DMS153 treated with DMSO at 0.1 percent for 48 hours (cell line): ENCODE data around the gene ITPKB.
"Not testable (repeated sequence)": the region's sequence is repeated elsewhere in the genome, so short reads cannot be mapped to it uniquely, and the experiment has no call there.

Source experiments
- DNase-seq: peaks from one replicate; lab custom pipeline; 2025; ENCODE audit not compliant: unreplicated experiment; lab: John Stamatoyannopoulos, UW

ITPKB gene

GRCh38 chr1:226639631-226640061 lies 99.4 kb downstream of the ITPKB start:
- no peak for DNase-seq

DNA sequence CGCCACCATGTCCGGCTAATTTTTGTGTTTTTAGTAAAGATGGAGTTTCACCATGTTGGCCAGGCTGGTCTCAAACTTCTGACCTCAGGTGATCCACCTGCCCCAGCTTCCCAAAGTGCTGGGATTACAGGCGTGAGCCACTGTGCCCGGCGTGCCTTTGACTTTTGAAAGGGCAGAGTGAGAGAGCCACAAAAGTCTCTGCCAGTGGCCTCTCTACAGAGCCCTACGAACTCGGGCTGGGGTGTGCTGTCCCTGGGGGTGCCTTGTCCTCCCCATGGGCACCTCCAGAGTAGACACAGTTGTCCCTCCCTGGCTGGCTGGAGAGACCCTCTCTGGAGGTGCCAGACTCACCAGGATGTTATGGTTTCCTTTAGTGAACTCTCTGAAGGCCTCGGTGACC lies 99.9 kb downstream of the ITPKB start:
- not testable (repeated sequence) for DNase-seq

DNA sequence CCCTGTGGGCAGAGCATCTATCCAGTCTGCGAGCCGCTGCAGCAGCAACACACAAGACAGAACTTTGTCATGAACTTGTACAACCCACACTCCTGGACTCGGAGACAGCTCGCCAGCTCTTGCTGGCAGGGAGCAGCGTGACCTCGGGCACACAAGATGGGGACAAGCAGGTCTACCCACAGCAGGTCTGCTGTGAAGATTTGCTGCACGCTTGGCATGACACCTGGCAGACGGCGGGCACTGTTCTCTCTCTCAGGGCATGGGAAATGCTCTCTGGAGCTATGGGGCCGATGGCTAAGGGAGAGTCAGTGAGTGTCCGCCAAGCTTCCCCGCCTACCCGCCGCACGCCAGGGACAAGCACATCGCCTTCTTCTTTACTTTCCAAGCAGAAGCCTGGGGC lies 100.5 kb downstream of the ITPKB start:
- DNase-seq: no peak

GRCh38 chr1:226638001-226638601 lies 101.0 kb downstream of the ITPKB start:
- DNase-seq: no peak

DNA sequence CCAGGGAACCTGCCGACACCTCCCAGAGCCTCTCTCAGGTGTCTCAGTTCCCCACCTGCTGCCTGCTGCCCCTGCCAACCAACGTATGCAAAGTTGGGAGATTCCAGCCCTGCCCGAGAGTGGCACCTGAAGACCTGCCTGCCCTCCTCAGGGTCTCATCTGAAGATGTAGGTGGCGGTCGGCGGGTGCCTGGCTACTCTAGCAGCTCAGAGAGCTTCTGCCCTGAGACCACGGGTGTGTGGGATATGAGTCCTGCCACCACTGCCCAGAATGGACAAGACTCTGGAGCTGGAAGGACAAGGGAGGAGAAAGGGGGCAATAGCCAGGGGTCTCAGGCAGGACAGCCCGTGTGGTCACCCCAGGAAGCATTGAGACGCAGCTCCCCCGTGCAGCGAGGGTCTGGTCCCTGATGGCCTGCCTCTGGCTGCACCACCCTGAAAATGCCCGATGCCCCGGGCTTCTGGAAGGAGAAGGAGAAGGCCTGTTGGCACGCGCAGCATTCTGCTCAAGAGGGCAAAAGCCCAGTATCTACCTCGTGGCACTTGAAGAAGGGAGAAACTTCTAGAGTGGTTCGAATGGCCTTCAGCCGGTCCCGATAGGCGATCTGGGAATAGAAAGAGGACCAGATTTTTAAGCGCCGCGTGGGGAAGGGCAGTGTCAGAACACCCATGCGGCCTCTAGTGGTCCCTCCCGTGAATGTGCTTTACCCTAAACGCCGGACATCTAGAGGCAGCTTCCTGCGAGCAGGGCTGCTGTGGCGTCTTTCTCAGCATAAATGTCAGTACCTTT lies 101.7 kb downstream of the ITPKB start:
- no peak for DNase-seq

- DNase-seq: no peak
These were observed 102.3 kb downstream of the ITPKB start for GRCh38 chr1:226636847-226637096.

DNA sequence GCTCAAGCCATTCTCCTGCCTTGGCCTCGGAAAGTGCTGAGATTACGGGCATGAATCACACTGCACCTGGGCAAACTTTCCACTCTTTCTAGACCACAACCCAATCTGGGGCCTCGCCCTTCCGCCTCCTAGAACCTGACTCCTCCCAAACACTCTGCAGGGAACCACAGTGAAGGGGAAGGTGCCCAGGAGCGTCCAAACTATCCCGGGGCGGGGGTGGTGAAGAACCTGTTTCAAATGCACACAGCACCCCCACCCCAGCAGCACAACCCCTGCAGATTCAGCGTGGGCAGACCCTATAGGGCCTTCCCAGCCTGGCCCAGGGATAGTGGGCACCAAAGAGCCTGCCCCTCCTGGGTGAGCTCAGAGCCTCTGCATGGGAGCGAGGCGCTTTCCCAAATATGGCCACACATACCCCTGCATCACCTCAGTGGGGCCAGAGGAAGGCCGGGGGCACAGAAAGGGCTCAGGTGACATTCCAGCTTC lies 103.6 kb downstream of the ITPKB start:
- DNase-seq: no peak

- DNase-seq: no peak
These were observed 104.4 kb downstream of the ITPKB start for GRCh38 chr1:226634611-226635246.

DNA sequence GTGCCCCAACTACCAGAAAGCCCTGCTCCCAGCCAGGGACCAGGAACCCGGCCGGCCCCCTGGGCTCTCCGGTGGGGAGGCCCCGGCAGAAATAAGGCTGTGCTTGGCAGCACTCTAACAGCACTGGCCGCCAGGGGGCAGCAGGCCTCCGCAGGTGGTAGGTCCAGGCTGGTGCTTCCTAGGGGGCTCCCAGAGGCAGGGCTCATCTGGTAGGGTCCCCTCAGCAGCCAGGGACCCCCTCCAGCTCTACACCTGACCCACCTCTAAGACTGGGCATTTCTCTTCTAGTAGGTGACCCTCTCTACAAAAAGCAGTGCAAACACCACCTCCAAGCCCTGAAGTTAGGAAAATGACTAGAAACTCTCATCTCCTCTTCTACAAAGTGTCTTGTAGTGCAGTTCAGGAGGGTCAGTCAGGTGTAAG lies 104.9 kb downstream of the ITPKB start:
- DNase-seq: peak; percentile 67

GRCh38 chr1:226633541-226634165 lies 105.4 kb downstream of the ITPKB start:
- DNase-seq: no peak

GRCh38 chr1:226632922-226633351 lies 106.1 kb downstream of the ITPKB start:
- no peak for DNase-seq

DNA sequence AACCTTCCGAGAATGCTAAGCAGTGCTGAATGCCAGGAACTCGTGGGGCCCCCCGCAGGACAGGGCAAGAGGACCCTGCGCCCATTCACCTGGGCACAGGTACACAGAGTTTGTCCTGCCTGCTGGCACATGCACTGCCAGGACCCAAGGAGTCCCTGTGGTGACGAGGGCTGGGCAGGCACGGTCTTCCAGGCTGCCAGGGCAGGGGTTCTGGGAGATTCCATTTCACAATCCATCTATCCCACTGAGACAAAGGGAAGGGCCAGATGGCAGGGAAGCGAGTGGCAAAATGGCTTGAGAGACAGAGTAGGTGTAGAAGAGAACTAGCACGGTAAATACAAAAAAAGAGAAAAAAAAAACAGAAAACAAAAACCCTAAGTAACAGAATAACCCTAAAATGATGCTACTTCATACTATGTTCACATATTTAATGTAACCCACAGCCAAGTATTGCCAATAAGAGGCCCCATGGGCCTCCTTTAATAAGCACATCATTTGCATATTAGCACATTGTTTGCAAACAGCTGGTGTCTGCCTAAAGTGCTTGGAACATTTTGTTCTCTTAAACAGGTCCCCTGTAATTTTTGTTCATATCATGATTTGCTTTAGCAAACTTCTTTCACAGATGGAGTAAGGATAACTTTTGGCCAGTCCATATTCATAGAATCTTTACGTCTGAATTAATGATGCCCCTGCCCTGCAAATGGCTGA lies 106.8 kb downstream of the ITPKB start:
- DNase-seq: no peak

DNA sequence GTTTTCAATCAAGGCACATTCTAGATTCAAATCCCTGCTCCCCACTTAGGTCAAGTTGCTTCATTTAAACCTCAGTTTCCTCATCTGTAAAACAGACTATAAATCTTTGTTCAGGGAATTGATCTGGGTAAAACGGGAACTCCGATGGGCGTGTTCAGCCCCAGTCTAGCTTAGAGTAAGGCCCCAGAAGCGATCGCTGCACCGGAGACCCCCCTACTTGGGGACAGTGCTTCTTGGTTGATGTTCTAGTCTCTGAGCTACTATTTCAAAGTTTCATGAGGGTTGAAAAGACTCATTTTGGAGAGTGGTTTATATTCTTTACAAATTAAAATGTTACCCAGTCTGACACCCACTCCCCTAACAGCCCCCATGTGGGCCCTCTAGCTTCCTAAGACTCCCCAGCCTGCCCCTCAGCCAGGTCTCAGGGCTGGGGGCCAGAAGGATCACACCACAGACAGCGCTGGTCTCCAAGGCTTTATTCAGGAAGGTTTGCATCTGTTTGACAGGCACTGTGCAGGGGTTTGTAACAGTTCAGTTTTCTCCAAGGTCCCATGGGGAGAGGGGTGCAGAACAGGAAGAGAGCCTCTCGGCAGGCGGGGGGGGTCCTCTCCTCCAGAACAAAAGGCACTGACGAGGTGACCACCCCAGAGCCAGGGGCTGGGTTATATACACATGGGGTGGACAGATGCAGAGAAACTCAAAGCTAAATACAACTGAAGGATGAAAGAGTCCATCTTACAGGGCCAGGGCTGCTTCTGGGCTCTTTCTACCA lies 107.7 kb downstream of the ITPKB start:
- DNase-seq: no peak

- no peak for DNase-seq
These were observed 108.5 kb downstream of the ITPKB start for GRCh38 chr1:226630592-226630991.

GRCh38 chr1:226629896-226630550 lies 109.1 kb downstream of the ITPKB start:
- DNase-seq: no peak

DNA sequence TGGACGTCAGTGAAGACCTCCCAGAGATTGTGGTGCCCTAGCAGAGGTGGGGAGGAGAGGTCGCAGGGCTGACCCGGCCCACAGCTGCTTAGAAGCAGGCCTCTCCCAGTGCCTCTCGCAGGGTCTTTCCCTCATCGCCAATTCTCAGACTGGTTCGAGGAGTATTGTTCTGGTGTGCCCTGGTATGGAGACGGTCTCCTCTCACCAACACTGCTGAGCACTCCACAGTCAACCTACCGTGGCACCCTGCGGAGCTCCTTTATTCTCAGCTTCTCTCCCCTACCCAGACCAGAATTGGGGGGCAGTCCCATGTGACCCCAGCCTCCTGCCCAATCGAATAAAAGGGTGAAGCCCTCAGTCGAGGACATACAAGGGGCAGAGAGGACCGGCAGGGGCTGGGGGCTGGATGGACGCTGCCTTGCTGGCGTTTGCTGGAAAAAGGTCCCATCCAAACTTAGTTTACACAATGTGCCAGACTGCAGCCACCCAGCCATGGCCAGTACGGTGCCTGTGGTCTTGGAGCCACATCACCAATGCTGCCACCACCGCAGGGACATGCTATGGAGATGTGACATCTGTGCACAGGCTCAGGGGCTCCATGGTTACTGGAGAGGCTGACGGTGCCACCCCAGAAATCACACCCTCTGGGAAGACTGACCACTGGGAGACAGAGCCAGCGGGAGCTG lies 109.7 kb downstream of the ITPKB start:
- no peak for DNase-seq

DNA sequence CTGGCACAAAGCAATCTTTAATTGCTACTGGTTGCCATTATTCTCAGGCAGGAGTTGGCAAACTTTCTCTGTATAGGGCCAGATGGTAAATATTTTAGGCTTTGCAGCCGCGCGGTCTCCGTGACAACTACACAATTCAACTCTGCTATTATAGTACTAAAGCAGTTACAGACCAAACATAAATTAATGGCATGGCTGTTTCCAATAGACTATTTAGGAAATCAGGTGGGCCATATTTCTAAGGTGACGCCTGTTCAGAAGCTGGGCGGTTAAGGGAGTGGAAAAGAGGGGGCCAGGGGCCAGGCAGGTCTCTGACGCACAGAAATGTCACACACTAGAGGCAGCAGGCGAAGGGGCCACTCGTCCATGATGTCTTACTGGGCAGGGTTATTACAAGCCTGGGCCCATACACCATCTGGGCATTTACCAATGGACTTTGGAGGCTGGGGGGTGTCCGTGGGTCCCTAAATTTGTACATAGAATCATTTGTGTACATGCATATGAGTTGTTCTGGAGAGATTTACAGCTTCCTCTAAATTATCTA lies 110.4 kb downstream of the ITPKB start:
- DNase-seq: peak; percentile 65

DNA sequence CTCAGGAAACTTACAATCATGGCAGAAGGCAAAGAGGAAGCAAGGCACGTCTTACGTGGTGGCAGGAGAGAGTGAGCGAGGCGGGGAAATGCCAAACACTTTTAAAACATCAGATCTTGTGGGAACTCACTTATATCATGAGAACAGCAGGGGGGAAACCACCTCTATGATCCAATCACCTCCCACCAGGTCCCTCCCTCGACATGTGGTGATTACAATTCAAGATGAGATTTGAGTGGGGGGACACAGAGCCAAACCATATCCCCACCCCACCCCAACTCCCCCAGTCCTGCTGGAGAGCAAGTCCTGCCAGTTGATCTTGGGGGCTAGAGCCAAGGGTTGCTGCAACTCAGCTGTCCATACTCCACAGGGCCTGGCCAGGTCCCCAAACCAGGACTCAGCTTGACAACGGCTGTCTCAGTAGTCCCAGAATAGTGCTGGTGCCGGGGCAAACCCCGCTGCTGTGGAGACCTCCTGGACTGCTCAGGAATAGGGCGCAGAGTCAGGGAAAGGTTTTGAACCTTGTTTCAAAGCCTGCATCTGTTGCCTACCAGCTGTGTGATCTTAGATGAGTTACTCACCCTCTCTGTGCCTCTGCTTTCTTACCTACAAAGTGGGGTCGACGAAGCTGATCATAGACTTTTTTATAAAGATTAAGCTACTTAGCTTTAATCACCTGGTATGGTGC lies 111.0 kb downstream of the ITPKB start:
- no peak for DNase-seq
